GM04503 (cell line): ENCODE measurements around the gene PHLPP1.
"Not testable (repeated sequence)": the region's sequence is repeated elsewhere in the genome, so short reads cannot be mapped to it uniquely, and the experiment has no call there.

Source experiments
- DNase-seq: peaks from one replicate; pipeline ENCODE4 v3.0.0-alpha.2; 2012; ENCODE audit warnings: low read depth

The PHLPP1 gene

DNA sequence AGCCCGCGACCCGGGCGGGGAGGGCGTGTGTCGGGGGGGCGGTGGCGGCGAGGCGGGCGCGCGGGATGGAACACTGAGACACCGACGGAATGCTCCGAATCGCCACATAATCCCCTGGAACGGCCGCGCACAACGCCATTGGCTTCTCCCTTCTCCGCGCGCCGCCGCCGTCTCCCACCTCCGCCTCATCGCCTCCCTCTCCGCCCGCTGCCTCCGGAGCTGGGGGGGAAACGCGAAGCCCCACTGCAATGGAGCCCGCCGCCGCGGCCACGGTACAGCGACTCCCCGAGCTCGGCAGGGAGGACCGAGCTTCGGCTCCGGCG lies at the start of gene PHLPP1:
Gene PHLPP1 (plus strand): TSS at position 106 of the 323 bp plus-strand sequence. CDS start 143 bp downstream, at position 249.
- DNase-seq = no peak

DNA sequence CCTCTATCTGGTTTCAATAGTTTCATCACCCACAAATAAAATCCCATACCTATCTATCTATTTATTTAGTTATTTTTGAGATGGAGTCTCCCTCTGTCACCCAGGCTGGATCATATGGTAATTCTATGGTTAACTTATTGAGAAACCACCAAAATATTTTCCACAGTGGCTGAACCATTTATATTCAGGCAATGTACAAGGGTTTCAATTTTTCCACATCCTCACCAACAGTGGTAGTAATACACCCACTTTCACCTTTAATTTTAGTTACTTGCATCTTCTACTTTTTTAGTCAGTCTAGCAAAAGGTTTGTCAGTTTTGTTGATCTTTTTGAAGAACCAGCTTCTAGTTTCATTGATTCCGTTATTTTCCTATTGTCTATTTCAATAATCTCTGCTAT lies 46.1 kb upstream of the PHLPP1 start:
- no peak for DNase-seq

DNA sequence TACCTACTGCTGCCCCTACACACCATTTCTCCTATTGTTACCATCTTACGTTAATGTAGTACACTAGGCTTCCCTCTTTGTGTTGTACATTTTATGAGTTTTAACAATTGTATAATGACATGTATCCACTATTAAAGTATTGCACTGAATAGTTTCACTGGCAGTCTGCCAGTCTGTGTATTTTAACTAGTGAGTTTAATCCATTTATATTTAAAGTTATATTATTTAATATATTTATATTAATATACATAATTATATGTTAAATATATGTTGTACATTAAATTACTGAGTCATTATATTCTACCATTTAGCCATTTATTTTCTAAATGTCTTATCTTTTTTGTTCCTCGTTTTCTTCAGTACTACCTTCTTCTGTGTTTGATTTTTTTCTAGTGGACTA lies 44.8 kb upstream of the PHLPP1 start:
- DNase-seq = no peak

DNA sequence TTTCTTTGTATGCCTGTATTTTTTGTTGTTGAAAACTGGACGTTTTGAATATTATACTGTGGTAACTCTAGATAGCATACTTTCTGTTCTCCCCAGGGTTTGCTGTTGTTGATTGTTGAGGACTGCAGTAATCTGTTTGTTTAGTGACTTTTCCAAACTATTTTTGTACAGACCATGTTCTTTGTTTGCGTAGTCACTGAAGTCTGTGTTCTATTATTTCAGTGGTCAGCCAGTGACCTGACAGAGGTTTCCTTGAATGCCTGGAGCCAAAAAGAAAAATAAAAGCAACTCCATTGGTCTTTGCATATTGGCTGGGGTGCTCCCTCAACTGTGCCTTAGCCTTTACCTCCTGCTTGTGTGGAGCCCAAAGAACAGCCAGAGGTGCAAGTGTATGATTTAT lies 42.7 kb upstream of the PHLPP1 start:
- DNase-seq = no peak

DNA sequence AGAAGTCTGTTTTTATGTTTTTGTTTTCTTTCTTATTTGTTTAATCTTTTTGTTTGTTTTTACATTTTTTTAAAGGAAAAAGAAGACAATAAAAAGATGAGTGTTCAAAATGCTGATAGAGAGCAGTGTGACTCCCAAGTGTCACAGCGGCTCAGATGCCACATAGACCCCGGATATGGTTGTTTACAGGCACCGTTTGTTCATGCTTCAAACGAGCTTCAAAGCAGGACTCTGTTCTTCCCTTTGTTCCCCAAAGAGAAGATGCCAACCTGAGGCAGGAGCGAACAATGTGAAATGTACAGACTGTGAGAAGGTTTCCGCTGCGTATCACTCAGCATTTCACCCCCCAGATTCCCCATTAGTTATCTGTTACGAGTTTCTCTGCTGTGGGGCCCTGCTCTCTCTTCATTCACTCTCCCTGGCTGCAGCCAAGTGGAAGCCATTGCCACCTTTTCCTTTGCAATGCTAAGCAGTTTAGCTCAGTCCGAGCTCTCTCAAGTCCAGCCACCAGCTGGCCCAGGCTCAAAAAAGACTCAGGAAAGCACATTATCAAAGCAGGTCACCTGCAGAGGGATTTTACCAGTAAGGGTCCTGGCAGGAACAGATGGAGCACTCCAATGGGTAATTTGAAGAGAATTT lies 36.4 kb upstream of the PHLPP1 start:
- DNase-seq = no peak

DNA sequence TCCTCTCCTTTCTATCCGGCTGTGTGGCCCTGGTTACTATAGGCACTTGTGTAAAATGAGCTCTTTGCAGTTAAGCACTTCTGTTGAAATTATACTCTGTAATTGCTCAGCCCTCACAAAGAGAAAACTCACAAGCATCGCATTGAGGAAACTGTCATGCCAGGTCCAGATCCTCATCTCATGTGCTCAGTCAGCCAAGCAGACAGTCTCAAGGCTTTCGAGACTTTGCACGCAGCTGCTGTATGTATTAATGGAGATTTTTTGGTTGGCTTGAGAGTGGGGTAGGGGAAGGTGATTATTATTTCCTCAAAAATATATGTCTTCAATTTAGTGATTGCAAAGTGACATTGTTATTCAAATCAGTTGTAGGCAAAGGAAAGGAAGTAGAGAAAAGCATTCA lies 33.0 kb upstream of the PHLPP1 start:
- DNase-seq = no peak

DNA sequence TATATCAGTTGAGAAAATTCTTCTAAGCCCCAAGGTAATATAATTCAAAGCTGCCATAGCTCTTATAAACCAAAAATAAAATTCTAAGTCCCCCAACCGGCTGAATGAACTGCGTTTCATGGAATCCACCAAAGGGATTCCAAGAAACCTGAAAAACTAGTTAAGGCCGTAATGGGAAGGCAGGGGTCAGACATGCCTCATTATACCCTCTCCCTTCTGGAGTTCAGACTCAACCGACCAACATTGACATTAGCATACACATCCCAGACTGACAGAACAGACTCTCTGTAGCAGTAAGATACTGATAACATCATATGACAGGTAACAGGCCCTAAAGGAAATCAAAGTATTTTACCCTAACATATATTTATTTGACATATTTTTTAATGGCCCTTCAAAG lies 31.4 kb upstream of the PHLPP1 start:
- DNase-seq = no peak

DNA sequence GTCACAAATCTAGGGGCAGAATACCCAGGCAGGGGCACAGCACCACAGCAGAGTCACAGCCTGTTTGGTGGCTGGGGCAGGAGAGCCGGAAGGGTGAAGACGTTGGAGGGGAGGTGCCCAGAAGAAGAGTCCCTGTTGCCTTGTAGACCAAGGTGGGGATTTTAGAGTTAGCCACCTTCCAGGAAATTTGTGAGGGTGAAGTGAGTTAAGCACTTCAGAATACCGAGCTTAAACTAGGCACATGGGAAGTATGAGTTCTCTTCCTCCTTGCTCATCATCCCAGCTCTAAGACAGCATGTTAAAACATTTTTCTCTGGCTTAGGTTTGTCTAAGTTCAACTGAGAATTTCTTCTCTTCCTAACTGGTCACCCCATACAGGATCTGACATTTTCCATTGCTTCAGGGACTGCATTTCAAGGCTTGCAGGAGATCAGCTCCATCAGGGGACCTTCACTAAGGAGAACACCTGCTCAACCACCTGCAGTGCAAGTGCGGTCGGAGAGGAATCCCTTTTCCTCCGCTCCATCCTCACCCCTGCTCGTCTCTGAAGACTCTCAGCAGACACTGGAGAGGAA lies 26.5 kb upstream of the PHLPP1 start:
- no peak for DNase-seq

DNA sequence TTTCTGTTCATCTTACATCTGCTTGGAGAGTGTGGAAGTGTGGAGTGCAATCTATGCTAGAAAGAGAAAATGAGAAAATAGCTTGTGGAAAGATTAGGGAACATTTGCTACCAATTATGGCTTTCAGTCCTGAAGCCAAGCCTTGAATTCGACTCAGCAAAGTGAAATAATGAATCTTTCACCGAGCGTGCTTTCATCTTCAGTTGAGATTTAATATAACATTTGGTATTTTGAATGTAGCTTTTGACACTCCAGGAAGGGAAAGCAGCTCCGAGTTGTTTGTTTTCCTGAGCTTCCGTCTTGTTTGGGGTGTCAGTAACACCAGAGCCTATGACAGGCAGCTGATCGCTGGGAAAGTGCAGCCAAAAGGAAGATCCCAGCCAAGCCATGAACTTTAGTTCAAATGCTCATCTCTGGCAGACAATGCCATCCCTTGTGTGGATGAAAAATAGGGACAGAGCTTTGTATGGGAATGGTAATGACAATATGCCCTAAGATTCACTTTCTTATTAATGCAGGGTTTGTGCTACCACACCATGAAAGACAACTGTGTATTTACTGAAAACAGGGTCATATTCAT lies 25.0 kb upstream of the PHLPP1 start:
- no peak for DNase-seq

DNA sequence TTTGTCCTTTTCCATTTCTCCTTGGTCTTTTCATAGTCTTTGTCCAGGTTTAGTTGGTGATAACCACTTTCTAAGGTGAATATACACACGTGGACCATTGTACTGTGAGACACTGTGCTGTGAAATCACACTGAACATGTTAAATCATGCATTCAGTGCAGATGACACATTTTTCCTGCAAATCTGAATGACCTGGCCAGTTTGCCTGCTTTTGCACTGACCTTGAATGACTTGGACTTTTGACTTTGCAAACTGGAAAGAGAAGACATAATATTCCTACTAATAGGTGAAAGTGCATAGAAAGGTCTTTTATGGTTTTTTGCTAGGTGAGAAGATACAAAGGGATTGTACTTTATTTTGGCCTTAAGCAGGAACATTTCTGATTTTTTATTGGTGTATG lies 21.7 kb upstream of the PHLPP1 start:
- no peak for DNase-seq

DNA sequence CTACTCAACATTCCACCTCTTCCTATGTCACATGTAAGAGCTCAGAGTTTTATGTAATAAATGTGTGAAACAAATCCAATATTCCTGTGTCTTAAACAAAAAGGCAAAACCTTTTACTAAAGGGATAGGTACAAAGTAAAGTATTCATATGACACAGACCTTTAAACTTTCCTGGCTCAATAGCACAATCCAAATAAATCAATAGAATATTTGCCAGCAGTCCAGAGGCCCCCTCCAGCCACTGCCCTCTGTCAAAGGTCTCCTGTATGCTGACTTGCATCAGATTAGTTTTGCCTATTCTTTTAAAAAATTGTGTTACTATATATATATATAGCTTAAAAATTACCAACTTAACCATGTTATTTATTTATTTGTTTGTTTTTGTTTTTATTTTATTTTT lies 17.7 kb upstream of the PHLPP1 start:
- no peak for DNase-seq

DNA sequence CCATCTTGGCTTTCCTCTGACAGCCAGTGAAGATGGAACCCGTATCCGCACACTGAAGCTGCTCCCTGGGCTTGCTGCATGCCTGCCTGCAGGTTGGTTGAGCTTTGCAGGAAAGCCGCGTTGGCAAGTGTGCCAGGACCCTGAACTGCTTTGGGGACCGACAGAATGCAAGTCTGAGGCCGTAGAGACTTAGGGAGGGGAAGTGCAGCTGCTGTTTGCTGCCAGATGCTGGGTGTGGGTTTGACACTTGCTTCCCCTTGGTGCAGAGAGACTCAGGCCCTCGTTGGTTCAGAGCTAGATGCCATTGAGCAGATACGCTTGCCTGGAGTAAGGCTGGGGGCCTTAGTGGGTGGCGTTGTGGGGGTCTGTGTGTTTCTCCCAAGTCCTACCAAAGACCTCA lies 13.1 kb upstream of the PHLPP1 start:
- DNase-seq = no peak

DNA sequence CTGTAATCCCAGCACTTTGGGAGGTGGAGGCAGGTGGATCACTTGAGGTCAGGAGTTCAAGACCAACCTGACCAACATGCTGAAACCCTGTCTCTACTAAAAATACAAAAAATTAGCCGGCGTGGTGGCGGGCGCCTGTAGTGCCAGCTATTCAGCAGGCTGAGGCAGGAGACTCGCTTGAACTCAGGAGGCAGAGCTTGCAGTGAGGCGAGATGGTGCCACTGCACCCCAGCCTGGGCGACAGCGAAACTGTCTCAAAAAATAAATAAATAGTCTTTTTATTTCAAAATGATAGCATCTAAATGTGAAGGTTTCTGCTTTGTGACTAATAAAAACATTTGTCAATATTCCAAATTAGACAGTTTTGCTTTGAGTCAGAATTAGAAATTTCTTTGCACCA lies 8.5 kb upstream of the PHLPP1 start:
- DNase-seq = not testable (repeated sequence)

DNA sequence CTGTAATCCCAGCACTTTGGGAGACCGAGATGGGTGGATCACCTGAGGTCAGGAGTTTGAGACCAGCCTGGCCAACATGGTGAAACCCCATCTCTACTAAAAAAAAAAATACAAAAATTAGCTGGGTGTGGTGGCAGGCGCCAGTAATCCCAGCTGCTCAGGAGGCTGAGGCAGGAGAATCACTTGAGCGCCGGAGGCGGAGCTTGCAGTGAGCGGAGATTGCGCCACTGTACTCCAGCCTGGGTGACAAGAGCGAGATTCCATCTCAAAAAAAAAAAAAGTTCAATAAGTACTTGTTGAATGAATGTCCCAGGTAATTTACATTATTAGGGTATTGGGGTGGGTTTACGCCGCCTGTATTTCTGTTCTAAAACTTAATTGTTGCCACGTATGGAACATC lies 5.4 kb upstream of the PHLPP1 start:
- not testable (repeated sequence) for DNase-seq

DNA sequence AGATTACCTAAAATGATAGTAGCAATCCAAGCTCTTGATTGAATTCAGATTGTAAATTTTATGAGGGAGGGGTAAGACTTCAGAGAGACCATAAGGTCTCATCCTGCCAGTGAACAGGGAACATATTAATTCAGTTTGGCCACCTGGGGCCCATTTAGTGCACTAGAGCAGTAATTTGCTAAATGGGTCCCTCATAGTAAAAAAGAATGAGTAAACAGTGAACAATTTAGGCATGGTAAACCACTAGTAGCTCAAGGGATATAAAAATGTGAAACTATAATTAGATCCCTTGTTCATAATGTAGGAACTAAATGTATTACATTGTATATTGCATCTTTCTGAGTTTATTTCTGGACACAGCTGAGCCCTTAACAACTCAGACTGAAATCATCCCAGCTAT lies 4.9 kb upstream of the PHLPP1 start:
- peak; percentile 29 for DNase-seq

DNA sequence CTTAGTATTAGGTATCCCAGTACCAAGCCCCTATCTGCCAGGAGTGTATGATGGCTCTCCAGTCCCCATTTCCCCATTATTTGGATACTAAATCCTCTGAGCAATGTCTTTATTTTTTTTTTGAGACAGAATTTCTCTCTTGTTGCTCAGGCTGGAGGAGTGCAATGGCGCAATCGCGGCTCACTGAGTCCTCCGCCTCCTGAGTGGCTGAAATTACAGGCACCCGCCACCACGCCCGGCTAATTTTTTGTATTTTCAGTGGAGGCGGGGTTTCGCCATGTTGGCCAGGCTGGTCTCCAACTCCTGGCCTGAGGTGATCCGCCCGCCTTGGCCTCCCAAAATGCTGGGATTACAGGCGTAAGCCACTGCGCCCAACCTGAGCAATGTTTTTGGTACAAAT lies 3.6 kb upstream of the PHLPP1 start:
- no peak for DNase-seq

DNA sequence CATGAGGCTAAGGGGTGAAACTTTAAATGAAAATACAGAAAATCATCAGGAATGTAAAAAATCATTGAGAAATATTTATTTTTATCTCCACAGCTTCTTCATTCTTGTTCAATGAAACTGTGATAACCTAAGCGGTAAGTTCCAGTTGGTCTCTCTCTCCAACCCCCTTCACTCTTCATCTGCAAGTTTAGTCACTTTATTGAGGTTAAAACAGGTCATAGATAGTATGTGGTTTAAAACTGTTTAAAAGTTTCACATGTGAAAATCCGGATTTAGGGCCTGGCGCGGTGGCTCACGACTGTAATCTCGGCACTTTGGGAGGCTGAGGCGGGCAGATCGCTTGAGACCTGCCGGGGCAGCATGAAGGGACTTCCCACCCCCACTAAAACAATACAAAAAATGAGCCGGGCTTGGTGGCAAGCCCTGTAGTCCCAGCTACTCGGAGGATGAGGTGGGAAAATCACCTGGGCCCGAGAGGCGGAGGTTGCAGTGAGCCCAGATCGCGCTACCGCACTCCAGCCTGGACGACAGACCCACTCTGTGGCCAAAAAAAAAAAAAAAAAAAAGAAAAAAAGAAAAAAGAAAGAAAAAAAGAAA lies 1.6 kb upstream of the PHLPP1 start:
- no peak for DNase-seq

DNA sequence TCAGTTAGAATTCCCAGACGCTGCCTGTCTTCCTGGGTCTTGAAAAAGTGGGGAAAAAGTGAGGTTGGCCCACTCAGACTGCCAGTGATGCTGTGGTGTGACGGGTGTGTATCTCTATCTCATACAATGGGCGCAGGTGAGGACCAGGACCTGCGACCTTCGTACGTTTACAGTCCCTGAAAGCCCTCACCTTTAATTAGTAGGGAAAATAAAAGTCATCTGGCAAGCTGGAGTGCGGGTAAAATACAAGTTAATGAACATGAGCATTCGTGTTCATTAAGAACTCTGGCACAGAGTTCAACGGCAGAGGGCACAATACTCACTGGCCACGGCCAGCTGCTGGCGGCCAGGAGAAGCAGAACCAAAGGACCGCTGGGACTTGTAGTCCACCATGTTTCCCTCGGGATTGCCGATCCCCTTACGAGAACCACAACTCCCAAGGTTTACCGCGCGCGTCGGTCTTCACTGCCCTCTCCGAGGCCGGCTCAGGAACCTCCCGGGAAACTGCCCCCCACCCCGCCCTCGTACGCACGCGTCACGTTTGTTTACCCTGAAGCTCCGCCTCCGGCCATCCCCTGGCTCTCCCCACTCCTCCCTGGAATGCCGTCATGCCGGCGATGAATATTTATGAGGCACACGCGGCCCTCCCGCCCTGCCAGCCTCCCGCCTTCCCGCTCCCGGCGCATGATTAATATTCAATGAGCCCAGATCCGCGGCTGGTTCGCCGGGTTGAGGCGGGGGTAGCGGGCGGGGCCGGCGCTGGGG lies 488 bp upstream of the PHLPP1 start:
- DNase-seq = peak; percentile 97

DNA sequence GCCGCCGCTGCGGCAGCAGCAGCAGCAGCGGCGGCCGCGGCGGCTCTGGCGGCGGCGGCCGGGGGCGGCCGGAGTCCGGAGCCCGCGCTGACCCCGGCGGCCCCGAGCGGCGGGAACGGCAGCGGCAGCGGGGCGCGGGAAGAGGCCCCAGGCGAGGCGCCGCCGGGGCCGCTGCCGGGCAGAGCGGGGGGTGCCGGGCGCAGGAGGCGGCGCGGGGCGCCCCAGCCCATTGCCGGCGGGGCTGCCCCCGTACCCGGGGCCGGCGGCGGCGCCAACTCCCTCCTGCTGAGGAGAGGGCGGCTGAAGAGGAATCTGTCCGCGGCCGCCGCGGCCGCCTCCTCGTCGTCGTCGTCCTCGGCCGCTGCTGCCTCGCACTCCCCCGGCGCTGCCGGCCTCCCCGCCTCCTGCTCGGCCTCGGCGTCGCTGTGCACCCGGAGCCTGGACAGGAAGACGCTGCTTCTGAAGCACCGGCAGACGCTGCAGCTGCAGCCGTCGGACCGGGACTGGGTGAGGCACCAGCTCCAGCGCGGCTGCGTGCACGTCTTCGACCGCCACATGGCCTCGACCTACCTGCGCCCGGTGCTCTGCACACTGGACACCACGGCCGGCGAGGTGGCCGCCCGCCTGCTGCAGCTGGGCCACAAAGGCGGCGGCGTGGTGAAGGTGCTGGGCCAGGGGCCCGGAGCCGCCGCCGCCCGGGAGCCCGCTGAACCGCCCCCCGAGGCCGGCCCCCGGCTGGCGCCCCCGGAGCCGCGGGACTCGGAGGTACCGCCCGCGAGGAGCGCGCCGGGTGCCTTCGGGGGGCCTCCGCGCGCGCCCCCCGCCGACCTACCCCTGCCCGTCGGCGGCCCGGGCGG lies 646 bp downstream of the PHLPP1 start:
- no peak for DNase-seq

DNA sequence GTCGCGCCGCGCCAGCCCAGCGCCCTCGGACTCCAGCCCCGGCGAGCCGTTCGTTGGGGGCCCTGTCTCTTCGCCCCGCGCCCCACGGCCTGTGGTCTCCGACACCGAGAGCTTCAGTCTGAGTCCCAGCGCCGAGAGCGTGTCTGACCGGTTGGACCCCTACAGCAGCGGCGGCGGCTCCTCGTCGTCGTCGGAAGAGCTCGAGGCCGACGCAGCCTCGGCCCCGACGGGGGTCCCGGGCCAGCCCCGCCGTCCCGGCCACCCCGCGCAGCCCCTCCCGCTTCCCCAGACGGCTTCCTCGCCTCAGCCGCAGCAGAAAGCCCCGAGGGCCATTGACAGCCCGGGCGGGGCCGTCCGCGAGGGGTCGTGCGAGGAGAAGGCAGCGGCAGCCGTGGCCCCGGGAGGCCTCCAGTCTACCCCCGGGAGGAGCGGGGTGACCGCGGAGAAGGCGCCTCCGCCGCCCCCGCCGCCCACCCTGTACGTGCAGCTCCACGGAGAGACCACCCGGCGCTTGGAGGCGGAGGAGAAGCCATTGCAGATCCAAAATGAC lies 1.4 kb downstream of the PHLPP1 start:
- no peak for DNase-seq

DNA sequence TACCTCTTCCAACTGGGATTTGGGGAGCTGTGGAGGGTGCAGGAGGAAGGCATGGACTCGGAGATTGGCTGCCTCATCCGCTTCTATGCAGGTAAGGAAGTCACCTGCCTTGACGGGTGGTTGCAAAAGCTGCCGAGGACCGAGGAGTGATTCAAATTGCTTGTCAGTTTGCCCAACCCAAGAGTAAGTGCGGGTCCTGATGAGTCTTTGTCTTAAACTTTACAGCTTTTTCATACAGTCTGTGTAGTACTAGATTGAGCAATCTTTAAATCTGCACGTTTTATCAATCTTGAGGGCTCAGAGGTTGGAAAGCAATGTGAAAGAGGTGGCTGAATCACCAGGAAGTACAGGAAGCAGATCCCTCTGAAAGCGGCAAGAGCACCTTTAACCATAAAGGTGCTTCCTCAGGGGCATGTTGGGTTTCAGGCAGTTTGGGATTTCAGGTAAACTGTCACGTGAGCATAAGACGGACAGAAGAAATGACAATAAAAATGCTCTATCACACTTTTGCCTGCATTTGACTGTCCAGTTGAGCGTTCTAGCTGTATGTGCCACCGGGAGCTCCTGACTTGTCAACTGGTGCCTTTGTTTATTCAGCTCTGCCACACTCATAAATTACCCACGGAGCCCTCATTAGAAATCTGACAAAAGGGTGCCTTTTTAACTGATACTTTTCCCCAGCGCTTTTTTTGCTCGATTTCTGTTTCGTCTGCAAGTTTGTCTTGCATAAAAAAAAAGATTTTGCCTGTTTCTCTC lies 2.0 kb downstream of the PHLPP1 start:
- peak; percentile 40 for DNase-seq
